Sciatic nerve (tissue), 2 donors: ENCODE results near the gene ANKRD12. TPM values are rescaled to one million over a fixed set of nuclear protein-coding genes. Genes with fewer than 3 reads are reported as not detected.
"Not testable (repeated sequence)": the region's sequence is repeated elsewhere in the genome, so short reads cannot be mapped to it uniquely, and the experiment has no call there.

Experiments used
- ATAC-seq: fragments of 200-7000 bp; cut with Tn5 transposase; one replicate; pipeline ENCODE4 v1.9.1; 2020; ENCODE audit warnings: mild to moderate bottlenecking, moderate library complexity
- DNase-seq: peaks from one replicate; pipeline ENCODE4 v3.0.0-alpha.2; 2020; ENCODE audit warnings: low spot score
- intact Hi-C: fragments of 100-400 bp; cut with DNase I; formaldehyde crosslinking; loops from one replicate; pipeline ENCODE4 v1.14.2; 2022
- total RNA-seq: library from RNA; stranded (reverse); fragmentation: NEBNext Ultra II Directional; extraction: Animal tissue kit (Norgen Biotek cat#: 25700); gene quantifications from one replicate; pipeline ENCODE4 v1.2.1, GENCODE V29; 2021
- donor health status: DM: no; HTN: no; CAD: no.
- donor health status: DM: no; HTN: no; CAD: no.

Gene ANKRD12
- total RNA-seq: 164 TPM

- ATAC-seq (peak; percentile 97), DNase-seq (peak; percentile 98)
- intact Hi-C loops: no loop called here
Observed at GRCh38 chr18:9136315-9137155, at the start of gene ANKRD12. Gene ANKRD12 (plus strand): TSS chr18:9136781. CDS start chr18:9182433, 45,652 bp downstream.

- DNase-seq: no peak
- intact Hi-C loops: no loop called here
- ATAC-seq: no peak
Observed at GRCh38 chr18:9087144-9087543, 49.4 kb upstream of the ANKRD12 start.

GRCh38 chr18:9088252-9088651 lies 48.3 kb upstream of the ANKRD12 start:
- ATAC-seq (no peak), DNase-seq (no peak)
- intact Hi-C loops: no loop called here

- ATAC-seq: not testable (repeated sequence)
Observed at GRCh38 chr18:9088727-9089126, 47.9 kb upstream of the ANKRD12 start.

GRCh38 chr18:9090578-9090977 lies 46.0 kb upstream of the ANKRD12 start:
- DNase-seq (no peak), ATAC-seq (no peak)
- intact Hi-C loops: no loop called here

More at GRCh38 chr18:9088727-9089126, 47.9 kb upstream of the ANKRD12 start:
- intact Hi-C loops, DNase-seq: not testable (repeated sequence)

- no peak for DNase-seq
- ATAC-seq: no peak
- intact Hi-C loops: no loop called here
Observed at GRCh38 chr18:9091066-9091476, 45.5 kb upstream of the ANKRD12 start.

GRCh38 chr18:9092665-9093064 lies 43.9 kb upstream of the ANKRD12 start:
- ATAC-seq (no peak), DNase-seq (no peak)
- intact Hi-C loops: no loop called here

- DNase-seq, ATAC-seq, intact Hi-C loops: not testable (repeated sequence)
Observed at GRCh38 chr18:9093109-9093508, 43.5 kb upstream of the ANKRD12 start.

GRCh38 chr18:9094307-9095226 lies 42.0 kb upstream of the ANKRD12 start:
- no peak for ATAC-seq

GRCh38 chr18:9095297-9096006 lies 41.1 kb upstream of the ANKRD12 start:
- intact Hi-C loops: no loop called here
- no peak for ATAC-seq
- no peak for DNase-seq

More at GRCh38 chr18:9094307-9095226, 42.0 kb upstream of the ANKRD12 start:
- intact Hi-C loops: no loop called here
- DNase-seq: no peak

- DNase-seq (no peak), ATAC-seq (no peak)
- intact Hi-C loops: no loop called here
Observed at GRCh38 chr18:9096007-9096371, 40.6 kb upstream of the ANKRD12 start.

GRCh38 chr18:9096685-9097084 lies 39.9 kb upstream of the ANKRD12 start:
- no peak for ATAC-seq

GRCh38 chr18:9097349-9097748 lies 39.2 kb upstream of the ANKRD12 start:
- ATAC-seq: no peak
- intact Hi-C loops: no loop called here
- DNase-seq: no peak

More at GRCh38 chr18:9096685-9097084, 39.9 kb upstream of the ANKRD12 start:
- no peak for DNase-seq
- intact Hi-C loops: no loop called here

- intact Hi-C loops: no loop called here
- no peak for ATAC-seq
- DNase-seq: no peak
Observed at GRCh38 chr18:9100796-9101195, 35.8 kb upstream of the ANKRD12 start.

- ATAC-seq (peak; percentile 72), DNase-seq (no peak)
- intact Hi-C loops: no loop called here
Observed at GRCh38 chr18:9101730-9102507, 34.7 kb upstream of the ANKRD12 start.

- DNase-seq: peak; percentile 99
- peak; percentile 99 for ATAC-seq
- intact Hi-C loops: no loop called here
Observed at GRCh38 chr18:9102508-9103375, 33.8 kb upstream of the ANKRD12 start, which contains the start of gene NDUFV2. Gene NDUFV2 (plus strand): TSS chr18:9102699. CDS start chr18:9102744, 45 bp downstream.

- intact Hi-C loops: no loop called here
- DNase-seq: no peak
- ATAC-seq: no peak
Observed at GRCh38 chr18:9103376-9103873, 33.2 kb upstream of the ANKRD12 start.
